ENCODE measurements around the gene ANKRD1. TPM values are rescaled to one million over a fixed set of nuclear protein-coding genes. Genes with fewer than 3 reads are reported as not detected.

Gene ANKRD1
- total RNA-seq, 1 experiment from 2014 or later = 0.65 TPM

GRCh38 chr10:90929179-90929578, 8.3 kb upstream of the ANKRD1 start:
- Mint-ChIP-seq H3K27me3 (ENCODE audit: insufficient read depth, unreplicated experiment) (no peaks in the 10 kb centered on the region), H3K9me3 (ENCODE audit: unreplicated experiment) (no peaks in the 10 kb centered on the region), H3K36me3 (ENCODE audit: insufficient read depth, unreplicated experiment) (no peaks in the 10 kb centered on the region), H3K27ac (ENCODE audit: low read depth, unreplicated experiment) (no peak overlapping the region), H3K4me1 (ENCODE audit: insufficient read depth, unreplicated experiment) (peaks cover 28% of the 10 kb centered on the region), H3K4me3 (ENCODE audit: unreplicated experiment) (no peak overlapping the region)
- ChIA-PET POLR2A (interaction anchor here (0.6 to 1.4 kb wide), 2 partner anchors 9 to 40 kb away, joined by 5 to 6 read pairs; no protein-coding TSS in a partner anchor), CTCF (interaction anchor here (0.7 to 2.4 kb wide), 3 partner anchors 12 to 77 kb away, joined by 3 to 11 read pairs (median 4); no protein-coding TSS in a partner anchor)
- DNase-seq (ENCODE audit: unreplicated experiment) = no peak
- no TSS peak for BruUV-seq (replicated peaks)
- TF ChIP-seq, protein P1, sequence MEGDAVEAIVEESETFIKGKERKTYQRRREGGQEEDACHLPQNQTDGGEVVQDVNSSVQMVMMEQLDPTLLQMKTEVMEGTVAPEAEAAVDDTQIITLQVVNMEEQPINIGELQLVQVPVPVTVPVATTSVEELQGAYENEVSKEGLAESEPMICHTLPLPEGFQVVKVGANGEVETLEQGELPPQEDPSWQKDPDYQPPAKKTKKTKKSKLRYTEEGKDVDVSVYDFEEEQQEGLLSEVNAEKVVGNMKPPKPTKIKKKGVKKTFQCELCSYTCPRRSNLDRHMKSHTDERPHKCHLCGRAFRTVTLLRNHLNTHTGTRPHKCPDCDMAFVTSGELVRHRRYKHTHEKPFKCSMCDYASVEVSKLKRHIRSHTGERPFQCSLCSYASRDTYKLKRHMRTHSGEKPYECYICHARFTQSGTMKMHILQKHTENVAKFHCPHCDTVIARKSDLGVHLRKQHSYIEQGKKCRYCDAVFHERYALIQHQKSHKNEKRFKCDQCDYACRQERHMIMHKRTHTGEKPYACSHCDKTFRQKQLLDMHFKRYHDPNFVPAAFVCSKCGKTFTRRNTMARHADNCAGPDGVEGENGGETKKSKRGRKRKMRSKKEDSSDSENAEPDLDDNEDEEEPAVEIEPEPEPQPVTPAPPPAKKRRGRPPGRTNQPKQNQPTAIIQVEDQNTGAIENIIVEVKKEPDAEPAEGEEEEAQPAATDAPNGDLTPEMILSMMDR (IDR thresholded peaks at IDR 0.05; ENCODE audit: unreplicated experiment) = no peak
- intact Hi-C loops (cut with micrococcal nuclease) = no loop called here

- no peak overlapping the region for H3K4me3 Mint-ChIP-seq (ENCODE audit: unreplicated experiment)
- ChIA-PET CTCF (no interaction called here), POLR2A (interaction anchor here (1.1 to 1.5 kb wide), 2 partner anchors 10 to 14 kb away, joined by 3 to 4 read pairs; no protein-coding TSS in a partner anchor)
- H3K27ac Mint-ChIP-seq (ENCODE audit: low read depth, unreplicated experiment) = no peak overlapping the region
- BruUV-seq (replicated peaks) = no TSS peak
- H3K36me3 Mint-ChIP-seq (ENCODE audit: insufficient read depth, unreplicated experiment) = no peaks in the 10 kb centered on the region
- intact Hi-C loops (cut with micrococcal nuclease) = no loop called here
- H3K9me3 Mint-ChIP-seq (ENCODE audit: unreplicated experiment) = no peaks in the 10 kb centered on the region
- no peaks in the 10 kb centered on the region for H3K27me3 Mint-ChIP-seq (ENCODE audit: insufficient read depth, unreplicated experiment)
- no peak for DNase-seq (ENCODE audit: unreplicated experiment)
- H3K4me1 Mint-ChIP-seq (ENCODE audit: insufficient read depth, unreplicated experiment) = peaks cover 28% of the 10 kb centered on the region
- TF ChIP-seq, protein P1 (IDR thresholded peaks at IDR 0.05; ENCODE audit: unreplicated experiment) = no peak
Measured at GRCh38 chr10:90927293-90927692, 6.4 kb upstream of the ANKRD1 start.

GRCh38 chr10:90925079-90926029, 4.5 kb upstream of the ANKRD1 start:
- DNase-seq (ENCODE audit: unreplicated experiment) = no peak
- peaks cover 26% of the 10 kb centered on the region for H3K4me1 Mint-ChIP-seq (ENCODE audit: insufficient read depth, unreplicated experiment)
- no peak overlapping the region for H3K4me3 Mint-ChIP-seq (ENCODE audit: unreplicated experiment)
- ChIA-PET CTCF (no interaction called here), POLR2A (interaction anchor here (0.5 to 1.5 kb wide), 2 partner anchors 8 to 39 kb away, joined by 3 to 4 read pairs; no protein-coding TSS in a partner anchor)
- H3K27me3 Mint-ChIP-seq (ENCODE audit: insufficient read depth, unreplicated experiment) = no peaks in the 10 kb centered on the region
- intact Hi-C loops (cut with micrococcal nuclease) = no loop called here
- no peak overlapping the region for H3K27ac Mint-ChIP-seq (ENCODE audit: low read depth, unreplicated experiment)
- BruUV-seq (replicated peaks) = no TSS peak
- no peaks in the 10 kb centered on the region for H3K36me3 Mint-ChIP-seq (ENCODE audit: insufficient read depth, unreplicated experiment)
- H3K9me3 Mint-ChIP-seq (ENCODE audit: unreplicated experiment) = no peaks in the 10 kb centered on the region
- TF ChIP-seq, protein P1 (IDR thresholded peaks at IDR 0.05; ENCODE audit: unreplicated experiment) = no peak

DNA sequence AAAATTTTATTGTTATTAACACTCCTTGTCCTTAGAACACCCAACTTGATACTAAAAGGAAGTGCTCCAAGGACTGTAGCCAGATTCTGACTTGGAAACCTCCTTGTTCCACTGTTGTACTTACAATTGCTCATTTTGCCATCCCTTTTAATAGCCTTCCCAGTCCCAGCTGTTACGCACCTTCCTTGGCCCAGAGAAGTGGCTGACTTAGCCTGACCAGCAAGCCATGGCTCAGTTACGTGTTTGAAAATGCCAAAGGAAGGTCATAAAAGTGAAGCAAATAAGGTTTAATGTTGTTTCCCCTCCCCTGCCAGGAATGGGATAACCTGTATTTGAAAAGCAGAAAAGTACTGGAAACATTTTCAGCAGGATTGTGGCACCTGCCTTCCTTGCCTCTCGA, 3.7 kb upstream of the ANKRD1 start:
- Mint-ChIP-seq H3K9me3 (ENCODE audit: unreplicated experiment) (no peaks in the 10 kb centered on the region), H3K27me3 (ENCODE audit: insufficient read depth, unreplicated experiment) (no peaks in the 10 kb centered on the region), H3K4me1 (ENCODE audit: insufficient read depth, unreplicated experiment) (peaks cover 23% of the 10 kb centered on the region), H3K27ac (ENCODE audit: low read depth, unreplicated experiment) (peak overlapping the region; percentile 42), H3K4me3 (ENCODE audit: unreplicated experiment) (no peak overlapping the region), H3K36me3 (ENCODE audit: insufficient read depth, unreplicated experiment) (no peaks in the 10 kb centered on the region)
- intact Hi-C loops (cut with micrococcal nuclease) = loop anchor here (5.0 kb wide), 1 partner anchor 43 kb away; no protein-coding TSS in a partner anchor
- ChIA-PET CTCF (interaction anchor here (1.3 kb wide), 1 partner anchor 325 kb away, joined by 3 read pairs; no protein-coding TSS in a partner anchor), POLR2A (no interaction called here)
- TF ChIP-seq, protein P1 (IDR thresholded peaks at IDR 0.05; ENCODE audit: unreplicated experiment) = no peak
- no TSS peak for BruUV-seq (replicated peaks)
- DNase-seq (ENCODE audit: unreplicated experiment) = no peak

Measured in MCF 10A (cell line).